Medulla oblongata (tissue), 1 donor: Measurements from ENCODE around the gene DOK5.

Source experiments
- DNase-seq: peaks from one replicate; pipeline ENCODE4 v3.0.0-alpha.2; 2015; ENCODE audit errors: extremely low spot score

The DOK5 gene

GRCh38 chr20:54611708-54612412 is 136.5 kb downstream of the DOK5 start:
- DNase-seq: no peak

- DNase-seq: no peak
Measured at GRCh38 chr20:54618412-54618811, 143.0 kb downstream of the DOK5 start.

GRCh38 chr20:54619181-54619580 is 143.8 kb downstream of the DOK5 start:
- DNase-seq: no peak

GRCh38 chr20:54619682-54620081 is 144.3 kb downstream of the DOK5 start:
- no peak for DNase-seq

GRCh38 chr20:54620611-54621010 is 145.2 kb downstream of the DOK5 start:
- no peak for DNase-seq

GRCh38 chr20:54622333-54623295 is 147.2 kb downstream of the DOK5 start:
- peak; percentile 28 for DNase-seq

- peak; percentile 19 for DNase-seq
Measured at GRCh38 chr20:54623991-54624569, 148.7 kb downstream of the DOK5 start.

GRCh38 chr20:54624706-54625390 is 149.5 kb downstream of the DOK5 start:
- peak; percentile 94 for DNase-seq

GRCh38 chr20:54625497-54625896 is 150.1 kb downstream of the DOK5 start:
- DNase-seq: no peak

- DNase-seq: no peak
Measured at GRCh38 chr20:54626126-54626525, 150.7 kb downstream of the DOK5 start.

- no peak for DNase-seq
Measured at GRCh38 chr20:54629632-54630031, 154.2 kb downstream of the DOK5 start.

- DNase-seq: no peak
Measured at GRCh38 chr20:54630582-54630981, 155.2 kb downstream of the DOK5 start.

- DNase-seq: no peak
Measured at GRCh38 chr20:54631059-54631458, 155.7 kb downstream of the DOK5 start.

GRCh38 chr20:54633374-54634355 is 158.3 kb downstream of the DOK5 start:
- DNase-seq: peak; percentile 24

- no peak for DNase-seq
Measured at GRCh38 chr20:54636575-54636974, 161.2 kb downstream of the DOK5 start.

- no peak for DNase-seq
Measured at GRCh38 chr20:54639941-54640340, 164.5 kb downstream of the DOK5 start.

- no peak for DNase-seq
Measured at GRCh38 chr20:54640800-54641199, 165.4 kb downstream of the DOK5 start.

GRCh38 chr20:54642864-54643667 is 167.7 kb downstream of the DOK5 start:
- DNase-seq: no peak

- no peak for DNase-seq
Measured at GRCh38 chr20:54643761-54644160, 168.4 kb downstream of the DOK5 start.
